GM12878 (cell line): ENCODE results near the gene KLHL22. TPM values are rescaled to one million over a fixed set of nuclear protein-coding genes. Genes with fewer than 3 reads are reported as not detected.

ENCODE experiments used
- ATAC-seq: fragments of 200-7000 bp; cut with Tn5 transposase; 3 replicates; pipeline ENCODE4 v1.9.1; 2020; ENCODE audit warnings: mild to moderate bottlenecking, moderate library complexity
- BruUV-seq: library from RNA; stranded (reverse); fragments of 400-500 nt; replicated peaks from 2 replicates; lab custom pipeline; 2021; lab: Mats Ljungman, UMichigan
- CTCF ChIA-PET: fragments of 300-600 bp; sonication (Branson Sonifier 250); formaldehyde crosslinking; extraction: SDS; loops from one replicate; lab custom pipeline; 2021; ENCODE audit warnings: inconsistent platforms; lab: Yijun Ruan, JAX
- POLR2A ChIA-PET: fragments of 350-600 bp; formaldehyde crosslinking; extraction: SDS; loops from one replicate; lab custom pipeline; 2021; ENCODE audit warnings: inconsistent platforms; lab: Charles Lee
- RAD21 ChIA-PET: fragments of 300-600 bp; sonication (Branson Sonifier 250); formaldehyde crosslinking; loops from one replicate; lab custom pipeline; 2023; ENCODE audit warnings: antibody characterized with exemption; ENCODE audit not compliant: unreplicated experiment; lab: Charles Lee
- SMC1A ChIA-PET: fragments of 300-600 bp; sonication (Branson Sonifier 250); formaldehyde crosslinking; loops from one replicate; lab custom pipeline; 2023; ENCODE audit not compliant: unreplicated experiment, uncharacterized antibody; lab: Charles Lee
- DNase-seq: peaks from one replicate; pipeline ENCODE4 v3.0.0-alpha.2; 2011; ENCODE audit warnings: low read depth, low spot score
- FAIRE-seq: peaks from 3 replicates; lab custom pipeline; 2011; peaks lifted over from hg19 to GRCh38; lab: Jason Lieb, UNC
- H2AFZ ChIP-seq: 2 replicates; pipeline ENCODE4 v1.6.0; 2011; ENCODE audit warnings: low read depth, low read length, control low read depth; ENCODE audit not compliant: control insufficient read depth
- H3K27ac ChIP-seq: 2 replicates; pipeline ENCODE4 v1.5.1; 2011; ENCODE audit warnings: control low read depth; ENCODE audit not compliant: control insufficient read depth, insufficient read depth
- H3K27me3 ChIP-seq, 2 experiments: replicated peaks in 1 of 2; 2 replicates each; pipeline versions ENCODE4 v1.6.0 to v1.6.1; 2011; ENCODE audit warnings: low read length in 1 of 2; ENCODE audit not compliant: control insufficient read depth in 2 of 2, insufficient read depth in 2 of 2
- H3K36me3 ChIP-seq, 2 experiments: 2 replicates each; pipeline ENCODE4 v1.5.1; 2011; ENCODE audit warnings: low read length in 1 of 2; ENCODE audit not compliant: control insufficient read depth in 2 of 2, insufficient read depth in 2 of 2
- H3K4me1 ChIP-seq: 2 replicates; pipeline ENCODE4 v1.6.1; 2011; ENCODE audit warnings: mild to moderate bottlenecking, low read length, moderate library complexity, mixed read lengths; ENCODE audit not compliant: control insufficient read depth, insufficient read depth
- H3K4me2 ChIP-seq: 2 replicates; pipeline ENCODE4 v1.6.0; 2011; ENCODE audit warnings: control low read depth; ENCODE audit not compliant: control insufficient read depth, insufficient read depth
- H3K4me3 ChIP-seq: fragments of 200-600 bp; sonication (generic); 2 replicates; pipeline ENCODE4 v1.5.1; 2016
- H3K79me2 ChIP-seq: 2 replicates; pipeline ENCODE4 v1.6.0; 2011; ENCODE audit warnings: low read length; ENCODE audit not compliant: control insufficient read depth, insufficient read depth
- H3K9ac ChIP-seq: 2 replicates; pipeline ENCODE4 v1.8.0; 2011; ENCODE audit warnings: low read length, control low read depth, mixed read lengths; ENCODE audit not compliant: control insufficient read depth, insufficient read depth
- H3K9me3 ChIP-seq: replicated peaks from 3 replicates; pipeline ENCODE4 v1.5.1; 2011; ENCODE audit warnings: mild to moderate bottlenecking, low read length; ENCODE audit not compliant: control insufficient read depth, insufficient read depth
- H4K20me1 ChIP-seq: 2 replicates; pipeline ENCODE4 v1.6.0; 2011; ENCODE audit not compliant: control insufficient read depth, insufficient read depth
- IRF5 ChIP-seq: fragments of 450-650 bp; IDR thresholded peaks from 2 replicates; pipeline ENCODE4 v1.6.1; 2017; ENCODE audit warnings: borderline replicate concordance
- SREBF2 ChIP-seq: IDR thresholded peaks from 2 replicates; pipeline ENCODE4 v1.6.1; 2012; ENCODE audit warnings: mild to moderate bottlenecking, low read length
- SUZ12 ChIP-seq: fragments of 200-600 bp; sonication (generic); IDR thresholded peaks from one replicate; pipeline ENCODE4 v1.6.1; 2018; ENCODE audit warnings: antibody characterized with exemption, mild to moderate bottlenecking; ENCODE audit not compliant: unreplicated experiment
- WGBS: methylation state at CpG from one replicate; pipeline ENCODE4 v1.1.6; 2016; ENCODE audit warnings: low lambda C conversion rate; ENCODE audit not compliant: insufficient replicate concordance, insufficient coverage; ENCODE audit errors: missing lambda C conversion rate; 5-methylcytosine and 5-hydroxymethylcytosine counted together
- in situ Hi-C: fragments of 300-500 bp; cut with MboI; formaldehyde crosslinking; loops from 9 replicates; pipeline ENCODE4 v1.14.3; 2018; ENCODE audit warnings: mixed read lengths
- intact Hi-C: fragments of 100-400 bp; cut with micrococcal nuclease; formaldehyde crosslinking; loops from one replicate; pipeline ENCODE4 v1.14.2; 2022; ENCODE audit not compliant: unreplicated experiment
- polyA plus RNA-seq, 11 experiments: library from polyadenylated mRNA; depleted of rRNA in 4 of 11; unstranded in 6 of 11; stranded (reverse) in 5 of 11; fragments of >200 nt; fragmentation: Nextera tagmentation in 4 of 11; fragmentation: Illumina TruSeq in 1 of 11; extraction: Ambion mirVana in 4 of 11; extraction: Trizol in 1 of 11; gene quantifications; 1 replicate in 1 of 11; 2 replicates in 10 of 11; pipeline versions ENCODE4 v1.2.1 to v1.2.3, GENCODE V29; 2011 to 2016; ENCODE audit warnings: inconsistent platforms in 2 of 11, missing spikeins in 2 of 11, low read depth in 1 of 11
- total RNA-seq, 4 experiments: library from RNA; depleted of rRNA in 3 of 4; stranded (reverse); fragments of >200 nt in 3 of 4; fragmentation: Illumina TruSeq in 1 of 4; extraction: Trizol in 1 of 4; gene quantifications; 2 replicates each; pipeline versions ENCODE4 v1.2.1 to v1.2.3, GENCODE V29; 2013 to 2021

KLHL22 gene
- total and polyA plus RNA-seq, 10 of the 15 experiments (the other 5 are each of a cell fraction or from before 2014, with no cell fraction given), result 0.06 to 22.1 (median 14.2) TPM

- no TSS peak for BruUV-seq
- CTCF ChIA-PET, result no interaction called here
These were observed 58.6 kb downstream of the KLHL22 start for GRCh38 chr22:20436768-20437612.

GRCh38 chr22:20436307-20436767 lies 59.3 kb downstream of the KLHL22 start:
- TF ChIP-seq SREBF2 (no peak), SUZ12 (peak; percentile 91)
- in situ Hi-C loops, result no loop called here
- intact Hi-C loops, result no loop called here
- Histone ChIP-seq H3K27ac (no peak overlapping the region), H3K4me3 (no peak overlapping the region), H3K9ac (no peak overlapping the region), H2AFZ (no peak overlapping the region), H3K9me3 (no peaks in the 10 kb centered on the region), H3K79me2 (no peaks in the 10 kb centered on the region), H3K27me3 (peaks cover 8 to 14% of the 10 kb centered on the region in 2 experiments; a peak in 3 of 4 replicates), H3K4me1 (no peaks in the 10 kb centered on the region), H4K20me1 (no peaks in the 10 kb centered on the region; the same call in 1 of the 2 replicates), H3K4me2 (no peak overlapping the region), H3K36me3 (no peaks in the 10 kb centered on the region)
- ATAC-seq (no peak), FAIRE-seq (no peak), DNase-seq (no peak)
- CTCF ChIA-PET, result no interaction called here
- no TSS peak for BruUV-seq
- RAD21 ChIA-PET, result no interaction called here
- SMC1A ChIA-PET, result no interaction called here
- POLR2A ChIA-PET, result no interaction called here
- 19% methylated on average over 52 of the region's 56 CpGs for WGBS

More at GRCh38 chr22:20436768-20437612, 58.6 kb downstream of the KLHL22 start:
- 22% methylated on average over 57 of the region's 61 CpGs for WGBS
- RAD21 ChIA-PET, result no interaction called here
- no peak overlapping the region for H3K9ac ChIP-seq
- H2AFZ ChIP-seq, result no peak overlapping the region
- POLR2A ChIA-PET, result no interaction called here
- in situ Hi-C loops (no loop called here), intact Hi-C loops (no loop called here)
- no peaks in the 10 kb centered on the region; the same call in 1 of the 2 replicates for H4K20me1 ChIP-seq
- no peaks in the 10 kb centered on the region for H3K79me2 ChIP-seq
- H3K9me3 ChIP-seq, result no peaks in the 10 kb centered on the region
- H3K27me3 ChIP-seq, result peaks cover 8 to 14% of the 10 kb centered on the region in 2 experiments; a peak in 3 of 4 replicates
- SMC1A ChIA-PET, result no interaction called here
- H3K4me2 ChIP-seq, result no peak overlapping the region
- H3K27ac ChIP-seq, result no peak overlapping the region
- no peak for ATAC-seq
- H3K4me3 ChIP-seq, result no peak overlapping the region
- no peaks in the 10 kb centered on the region for H3K4me1 ChIP-seq
- FAIRE-seq, result no peak
- TF ChIP-seq SUZ12, result peak; percentile 53
- TF ChIP-seq IRF5, result no peak
- no peak for DNase-seq
- H3K36me3 ChIP-seq, result no peaks in the 10 kb centered on the region
